Measurements from ENCODE around the gene ZBTB44. TPM values are rescaled to one million over a fixed set of nuclear protein-coding genes. Genes with fewer than 3 reads are reported as not detected.

ZBTB44 gene
- total and polyA plus RNA-seq, 4 donors = 4.7 to 33.9 (median 17.0) TPM

DNA sequence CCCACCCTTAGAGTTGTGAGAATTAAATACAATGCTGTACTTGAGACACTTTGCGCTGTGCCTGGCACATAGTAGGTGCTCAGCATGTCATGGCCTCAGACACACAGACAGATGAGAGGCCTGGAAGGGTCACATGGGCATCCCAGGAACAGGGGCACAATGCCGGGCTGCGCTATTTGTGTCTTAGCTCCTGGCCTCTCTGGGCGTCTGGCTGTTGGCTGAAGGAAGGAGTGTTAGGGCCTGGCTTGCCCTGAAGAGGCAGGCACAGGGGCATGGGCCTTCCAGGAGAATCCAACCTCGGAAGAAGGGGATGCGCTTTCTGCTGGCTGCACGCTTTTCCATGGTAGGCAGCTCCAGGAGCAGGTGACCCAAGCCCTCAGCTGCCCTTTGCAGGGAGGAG, 113.7 kb downstream of the ZBTB44 start:
- Histone ChIP-seq H3K4me1 (ENCODE audit: control insufficient read depth in 4 of 4, insufficient read depth in 4 of 4, low read length in 3 of 4) (no peaks in the 10 kb centered on the region), H3K4me3 (ENCODE audit: low read depth in 1 of 3, low read length in 3 of 3) (no peak overlapping the region), H3K27ac (ENCODE audit: low read depth in 1 of 2, low read length in 2 of 2) (no peak overlapping the region), H3K27me3 (ENCODE audit: control insufficient read depth in 4 of 4, insufficient read depth in 4 of 4, low read length in 3 of 4) (no peaks in the 10 kb centered on the region), H3K9ac (ENCODE audit: low read depth in 1 of 2, low read length in 2 of 2) (no peak overlapping the region), H3K36me3 (ENCODE audit: control insufficient read depth in 4 of 4, insufficient read depth in 3 of 4, low read depth in 1 of 4, low read length in 3 of 4) (no peaks in the 10 kb centered on the region), H3K9me3 (ENCODE audit: control insufficient read depth in 4 of 4, low read length in 3 of 4) (no peaks in the 10 kb centered on the region)
- DNase-seq (ENCODE audit: low spot score) = no peak
- TF ChIP-seq RAD21 (IDR thresholded peaks at IDR 0.05) (no peak), FOXA1 (IDR thresholded peaks at IDR 0.05) (no peak), HNF4A (conservative IDR thresholded peaks at IDR 0.05) (no peak), RXRA (IDR thresholded peaks at IDR 0.05) (no peak), TAF1 (conservative IDR thresholded peaks at IDR 0.05) (no peak), GABPA (IDR thresholded peaks at IDR 0.05 in 1 of 2, conservative IDR thresholded peaks at IDR 0.05 in 1 of 2) (no peak), JUND (IDR thresholded peaks at IDR 0.05) (no peak), NR2F2 (IDR thresholded peaks at IDR 0.05) (no peak), SP1 (IDR thresholded peaks at IDR 0.05) (no peak), HNF4G (IDR thresholded peaks at IDR 0.05) (no peak), FOXA2 (IDR thresholded peaks at IDR 0.05) (no peak)
- TF ChIP-seq, protein P1, sequence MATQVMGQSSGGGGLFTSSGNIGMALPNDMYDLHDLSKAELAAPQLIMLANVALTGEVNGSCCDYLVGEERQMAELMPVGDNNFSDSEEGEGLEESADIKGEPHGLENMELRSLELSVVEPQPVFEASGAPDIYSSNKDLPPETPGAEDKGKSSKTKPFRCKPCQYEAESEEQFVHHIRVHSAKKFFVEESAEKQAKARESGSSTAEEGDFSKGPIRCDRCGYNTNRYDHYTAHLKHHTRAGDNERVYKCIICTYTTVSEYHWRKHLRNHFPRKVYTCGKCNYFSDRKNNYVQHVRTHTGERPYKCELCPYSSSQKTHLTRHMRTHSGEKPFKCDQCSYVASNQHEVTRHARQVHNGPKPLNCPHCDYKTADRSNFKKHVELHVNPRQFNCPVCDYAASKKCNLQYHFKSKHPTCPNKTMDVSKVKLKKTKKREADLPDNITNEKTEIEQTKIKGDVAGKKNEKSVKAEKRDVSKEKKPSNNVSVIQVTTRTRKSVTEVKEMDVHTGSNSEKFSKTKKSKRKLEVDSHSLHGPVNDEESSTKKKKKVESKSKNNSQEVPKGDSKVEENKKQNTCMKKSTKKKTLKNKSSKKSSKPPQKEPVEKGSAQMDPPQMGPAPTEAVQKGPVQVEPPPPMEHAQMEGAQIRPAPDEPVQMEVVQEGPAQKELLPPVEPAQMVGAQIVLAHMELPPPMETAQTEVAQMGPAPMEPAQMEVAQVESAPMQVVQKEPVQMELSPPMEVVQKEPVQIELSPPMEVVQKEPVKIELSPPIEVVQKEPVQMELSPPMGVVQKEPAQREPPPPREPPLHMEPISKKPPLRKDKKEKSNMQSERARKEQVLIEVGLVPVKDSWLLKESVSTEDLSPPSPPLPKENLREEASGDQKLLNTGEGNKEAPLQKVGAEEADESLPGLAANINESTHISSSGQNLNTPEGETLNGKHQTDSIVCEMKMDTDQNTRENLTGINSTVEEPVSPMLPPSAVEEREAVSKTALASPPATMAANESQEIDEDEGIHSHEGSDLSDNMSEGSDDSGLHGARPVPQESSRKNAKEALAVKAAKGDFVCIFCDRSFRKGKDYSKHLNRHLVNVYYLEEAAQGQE (IDR thresholded peaks at IDR 0.05) = no peak
- TF ChIP-seq, protein P2, sequence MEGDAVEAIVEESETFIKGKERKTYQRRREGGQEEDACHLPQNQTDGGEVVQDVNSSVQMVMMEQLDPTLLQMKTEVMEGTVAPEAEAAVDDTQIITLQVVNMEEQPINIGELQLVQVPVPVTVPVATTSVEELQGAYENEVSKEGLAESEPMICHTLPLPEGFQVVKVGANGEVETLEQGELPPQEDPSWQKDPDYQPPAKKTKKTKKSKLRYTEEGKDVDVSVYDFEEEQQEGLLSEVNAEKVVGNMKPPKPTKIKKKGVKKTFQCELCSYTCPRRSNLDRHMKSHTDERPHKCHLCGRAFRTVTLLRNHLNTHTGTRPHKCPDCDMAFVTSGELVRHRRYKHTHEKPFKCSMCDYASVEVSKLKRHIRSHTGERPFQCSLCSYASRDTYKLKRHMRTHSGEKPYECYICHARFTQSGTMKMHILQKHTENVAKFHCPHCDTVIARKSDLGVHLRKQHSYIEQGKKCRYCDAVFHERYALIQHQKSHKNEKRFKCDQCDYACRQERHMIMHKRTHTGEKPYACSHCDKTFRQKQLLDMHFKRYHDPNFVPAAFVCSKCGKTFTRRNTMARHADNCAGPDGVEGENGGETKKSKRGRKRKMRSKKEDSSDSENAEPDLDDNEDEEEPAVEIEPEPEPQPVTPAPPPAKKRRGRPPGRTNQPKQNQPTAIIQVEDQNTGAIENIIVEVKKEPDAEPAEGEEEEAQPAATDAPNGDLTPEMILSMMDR (IDR thresholded peaks at IDR 0.05; ENCODE audit: low read depth, low read length, missing input control) = no peak
- TF ChIP-seq, protein P3, sequence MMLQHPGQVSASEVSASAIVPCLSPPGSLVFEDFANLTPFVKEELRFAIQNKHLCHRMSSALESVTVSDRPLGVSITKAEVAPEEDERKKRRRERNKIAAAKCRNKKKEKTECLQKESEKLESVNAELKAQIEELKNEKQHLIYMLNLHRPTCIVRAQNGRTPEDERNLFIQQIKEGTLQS (IDR thresholded peaks at IDR 0.05) = no peak
- TF ChIP-seq, protein P4, sequence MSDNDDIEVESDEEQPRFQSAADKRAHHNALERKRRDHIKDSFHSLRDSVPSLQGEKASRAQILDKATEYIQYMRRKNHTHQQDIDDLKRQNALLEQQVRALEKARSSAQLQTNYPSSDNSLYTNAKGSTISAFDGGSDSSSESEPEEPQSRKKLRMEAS (IDR thresholded peaks at IDR 0.05) = no peak
- 95% methylated on average over 7 of the region's 7 CpGs for WGBS

DNA sequence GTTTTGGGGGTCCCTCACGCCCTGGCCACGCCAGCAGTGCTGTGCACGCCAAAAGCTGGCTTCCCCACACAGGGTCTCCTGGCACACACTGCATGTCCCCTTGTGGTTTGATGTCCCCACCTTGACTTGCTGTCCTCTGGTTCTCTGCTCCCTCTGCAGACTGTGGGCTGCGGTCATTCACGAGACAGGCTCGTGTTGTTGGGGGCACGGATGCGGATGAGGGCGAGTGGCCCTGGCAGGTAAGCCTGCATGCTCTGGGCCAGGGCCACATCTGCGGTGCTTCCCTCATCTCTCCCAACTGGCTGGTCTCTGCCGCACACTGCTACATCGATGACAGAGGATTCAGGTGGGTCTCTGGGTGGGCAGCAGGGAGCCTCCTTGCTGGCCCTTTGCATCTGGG, 114.9 kb downstream of the ZBTB44 start:
- H3K4me3 ChIP-seq (ENCODE audit: low read depth in 1 of 3, low read length in 3 of 3) = no peak overlapping the region
- no peaks in the 10 kb centered on the region for H3K36me3 ChIP-seq (ENCODE audit: control insufficient read depth in 4 of 4, insufficient read depth in 3 of 4, low read depth in 1 of 4, low read length in 3 of 4)
- no peaks in the 10 kb centered on the region for H3K9me3 ChIP-seq (ENCODE audit: control insufficient read depth in 4 of 4, low read length in 3 of 4)
- H3K9ac ChIP-seq (ENCODE audit: low read depth in 1 of 2, low read length in 2 of 2) = no peak overlapping the region
- no peaks in the 10 kb centered on the region for H3K27me3 ChIP-seq (ENCODE audit: control insufficient read depth in 4 of 4, insufficient read depth in 4 of 4, low read length in 3 of 4)
- WGBS = 90% methylated on average over 12 of the region's 12 CpGs
- H3K4me1 ChIP-seq (ENCODE audit: control insufficient read depth in 4 of 4, insufficient read depth in 4 of 4, low read length in 3 of 4) = no peaks in the 10 kb centered on the region
- TF ChIP-seq HNF4G (IDR thresholded peaks at IDR 0.05) = no peak
- no peak for TF ChIP-seq YY1 (IDR thresholded peaks at IDR 0.05)
- TF ChIP-seq, protein P3 (IDR thresholded peaks at IDR 0.05) = no peak
- TF ChIP-seq, protein P5, sequence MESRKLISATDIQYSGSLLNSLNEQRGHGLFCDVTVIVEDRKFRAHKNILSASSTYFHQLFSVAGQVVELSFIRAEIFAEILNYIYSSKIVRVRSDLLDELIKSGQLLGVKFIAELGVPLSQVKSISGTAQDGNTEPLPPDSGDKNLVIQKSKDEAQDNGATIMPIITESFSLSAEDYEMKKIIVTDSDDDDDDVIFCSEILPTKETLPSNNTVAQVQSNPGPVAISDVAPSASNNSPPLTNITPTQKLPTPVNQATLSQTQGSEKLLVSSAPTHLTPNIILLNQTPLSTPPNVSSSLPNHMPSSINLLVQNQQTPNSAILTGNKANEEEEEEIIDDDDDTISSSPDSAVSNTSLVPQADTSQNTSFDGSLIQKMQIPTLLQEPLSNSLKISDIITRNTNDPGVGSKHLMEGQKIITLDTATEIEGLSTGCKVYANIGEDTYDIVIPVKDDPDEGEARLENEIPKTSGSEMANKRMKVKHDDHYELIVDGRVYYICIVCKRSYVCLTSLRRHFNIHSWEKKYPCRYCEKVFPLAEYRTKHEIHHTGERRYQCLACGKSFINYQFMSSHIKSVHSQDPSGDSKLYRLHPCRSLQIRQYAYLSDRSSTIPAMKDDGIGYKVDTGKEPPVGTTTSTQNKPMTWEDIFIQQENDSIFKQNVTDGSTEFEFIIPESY (IDR thresholded peaks at IDR 0.05) = no peak
- TF ChIP-seq NR2F2 (IDR thresholded peaks at IDR 0.05) = no peak
- TF ChIP-seq FOXA1 (IDR thresholded peaks at IDR 0.05) = no peak
- no peak for TF ChIP-seq RAD21 (IDR thresholded peaks at IDR 0.05)
- TF ChIP-seq, protein P4 (IDR thresholded peaks at IDR 0.05) = no peak
- no peak for TF ChIP-seq SP1 (IDR thresholded peaks at IDR 0.05)
- no peak for TF ChIP-seq GABPA (IDR thresholded peaks at IDR 0.05 in 1 of 2, conservative IDR thresholded peaks at IDR 0.05 in 1 of 2)
- TF ChIP-seq HNF4A (conservative IDR thresholded peaks at IDR 0.05) = no peak
- DNase-seq (ENCODE audit: low spot score) = no peak
- no peak overlapping the region for H3K27ac ChIP-seq (ENCODE audit: low read depth in 1 of 2, low read length in 2 of 2)
